Left cardiac atrium (tissue), 4 donors: ENCODE data around the gene REP15. TPM values are rescaled to one million over a fixed set of nuclear protein-coding genes. Genes with fewer than 3 reads are reported as not detected.
A peak's percentile ranks its signal among the peaks of the same experiment; 100 is the strongest.
"Not testable (repeated sequence)": the region's sequence is repeated elsewhere in the genome, so short reads cannot be mapped to it uniquely, and the experiment has no call there.

ENCODE experiments used
- ATAC-seq, 2 donors: fragments of 200-7000 bp; cut with Tn5 transposase; one replicate each; pipeline ENCODE4 v1.9.1; 2020; ENCODE audit warnings: mild to moderate bottlenecking in 2 of 2, moderate library complexity in 2 of 2
- DNase-seq: peaks from one replicate; pipeline ENCODE4 v3.0.0-alpha.2; 2020
- intact Hi-C, 2 donors: fragments of 100-400 bp; cut with DNase I; formaldehyde crosslinking; loops; one replicate each; pipeline versions ENCODE4 v1.14.1 to v1.15.1; 2022 to 2023
- long read RNA-seq: library from polyadenylated mRNA; unstranded; transcript quantifications from one replicate; pipeline ENCODE4 v2.0.0, GENCODE V29; 2021
- total RNA-seq, 2 donors: library from RNA; stranded (reverse); fragmentation: NEBNext Ultra II Directional; extraction: Animal tissue kit (Norgen Biotek cat#: 25700); gene quantifications; one replicate each; pipeline ENCODE4 v1.2.1, GENCODE V29; 2021
- donor health status: DM: no; HTN: yes; CAD: no.
- donor health status: DM: no; HTN: yes; CAD: no; lungs with severe emphysema.
- donor health status: DM: yes; HTN: yes; CAD: no.
- donor health status: Dilated cardiomyopathy.

REP15 gene, protein sequence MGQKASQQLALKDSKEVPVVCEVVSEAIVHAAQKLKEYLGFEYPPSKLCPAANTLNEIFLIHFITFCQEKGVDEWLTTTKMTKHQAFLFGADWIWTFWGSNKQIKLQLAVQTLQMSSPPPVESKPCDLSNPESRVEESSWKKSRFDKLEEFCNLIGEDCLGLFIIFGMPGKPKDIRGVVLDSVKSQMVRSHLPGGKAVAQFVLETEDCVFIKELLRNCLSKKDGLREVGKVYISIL
- total RNA-seq, result 1 to 10 TPM; 3.2 to 3.5 TPM
- long read RNA-seq, result 0 reads

DNA sequence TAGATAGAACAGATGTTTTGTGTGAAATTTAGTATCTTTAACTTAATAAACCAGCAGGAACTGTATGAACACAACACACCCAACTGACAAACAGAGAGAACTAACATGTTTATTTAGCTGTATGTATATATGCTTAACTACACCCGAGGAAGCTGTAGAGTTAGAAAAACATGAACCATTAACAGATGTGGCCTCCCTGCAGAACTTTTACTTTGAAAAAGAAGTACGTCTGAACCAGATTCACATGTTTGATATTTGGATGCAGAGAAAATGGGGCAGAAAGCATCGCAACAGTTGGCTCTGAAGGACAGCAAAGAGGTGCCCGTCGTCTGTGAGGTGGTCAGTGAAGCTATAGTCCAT lies at the start of gene REP15:
Gene REP15, plus strand, starts transcription at position 155 of the 360 bp plus-strand sequence. Its CDS starts 116 bp downstream, at position 271.
- ATAC-seq, result no peak
- intact Hi-C loops, result no loop called here
- DNase-seq, result no peak

DNA sequence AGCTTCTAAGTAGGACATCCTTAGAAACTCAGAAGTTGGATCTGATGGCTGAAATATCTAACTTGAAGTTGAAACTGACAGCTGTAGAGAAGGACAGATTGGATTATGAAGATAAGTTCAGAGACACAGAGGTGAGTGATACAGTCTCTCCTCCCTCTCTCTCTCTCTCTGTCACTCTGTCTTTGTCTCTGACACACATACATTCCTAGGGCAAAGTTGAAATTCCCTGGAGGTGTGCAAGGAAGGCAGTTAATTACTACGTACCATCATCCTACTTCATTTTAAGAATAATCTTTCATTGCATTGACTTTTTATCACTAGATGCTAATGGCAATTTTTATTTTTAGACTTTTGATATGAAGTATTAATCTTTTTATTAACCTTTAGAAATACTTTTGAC lies 46.2 kb upstream of the REP15 start:
- DNase-seq, result no peak
- no peak for ATAC-seq
- intact Hi-C loops, result loop anchor here in 1 of 2 donors (5.0 to 10.0 kb wide), 2 partner anchors 223 to 315 kb away; partner anchors contain the start of gene BMAL2

DNA sequence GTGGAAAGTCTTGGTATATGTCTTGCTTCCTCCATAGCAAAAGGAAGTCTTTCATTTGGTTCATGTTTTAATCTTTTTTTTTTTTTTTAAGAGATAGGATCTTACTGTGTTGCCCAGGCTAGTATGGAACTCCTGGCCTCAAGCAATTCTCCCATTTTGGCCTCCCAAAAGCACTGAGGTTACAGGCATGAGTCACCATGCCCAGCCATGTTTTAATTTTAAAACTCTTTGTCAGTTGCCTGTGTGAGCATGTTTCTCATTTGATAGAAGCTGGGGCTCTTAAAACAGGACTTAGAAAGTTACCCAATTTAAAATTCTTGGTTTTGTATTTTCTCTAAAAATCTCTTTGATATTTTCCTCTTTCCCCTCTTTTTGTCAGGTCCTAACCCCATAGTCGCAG lies 45.0 kb upstream of the REP15 start:
- peak in 1 of 2 donors; percentile 30 for ATAC-seq
- no peak for DNase-seq
- intact Hi-C loops, result loop anchor here in 1 of 2 donors (5.0 to 10.0 kb wide), 2 partner anchors 224 to 316 kb away; partner anchors contain the start of gene BMAL2

DNA sequence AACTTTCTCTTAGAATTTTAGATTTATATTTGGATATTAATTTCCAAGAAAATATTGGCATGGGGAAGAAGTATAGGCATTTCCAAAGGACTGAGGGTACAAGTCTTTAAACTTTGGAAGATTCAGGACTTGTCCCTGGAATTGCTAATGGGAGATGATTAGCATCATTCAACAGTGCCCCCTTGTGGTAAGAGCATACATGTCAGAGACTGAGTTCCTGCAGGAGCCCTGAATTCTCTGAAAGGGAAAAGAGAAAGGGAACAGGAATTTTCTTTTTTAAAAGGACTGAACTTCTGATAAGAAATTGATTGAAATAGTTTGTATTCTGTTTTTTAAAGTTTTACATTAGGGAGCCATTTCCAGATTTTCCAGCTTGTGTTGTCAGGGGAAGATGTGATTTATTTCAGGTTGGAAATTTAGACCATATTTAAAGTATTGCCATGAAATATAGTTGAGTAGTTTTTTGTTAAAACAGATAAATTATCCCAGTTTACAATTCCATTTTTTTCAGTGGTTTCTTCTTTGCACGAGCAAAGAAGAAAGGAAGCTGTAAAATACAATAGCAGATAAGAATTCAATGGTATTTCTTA lies 44.0 kb upstream of the REP15 start:
- peak; percentile 24 for DNase-seq
- ATAC-seq, result peak; percentile 67 to 77

DNA sequence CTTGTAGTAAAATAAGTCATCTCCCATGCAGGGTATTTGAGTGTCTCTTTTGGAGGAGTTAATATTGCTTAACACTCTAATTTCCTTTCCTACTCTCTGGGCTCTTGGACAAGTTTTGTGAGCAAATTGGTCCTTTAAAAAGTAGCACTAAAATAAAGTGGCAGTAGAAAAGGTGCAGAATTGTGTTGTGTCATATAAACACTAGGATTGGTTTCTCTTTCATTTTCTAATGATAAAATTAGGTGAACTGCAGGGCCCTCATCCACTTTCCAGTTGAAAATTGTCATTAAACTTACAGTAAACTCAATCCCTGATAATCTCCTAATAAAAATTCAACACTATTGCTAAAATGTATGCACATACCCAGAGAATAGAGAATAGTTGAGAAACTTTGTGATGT lies 42.6 kb upstream of the REP15 start:
- DNase-seq (no peak), ATAC-seq (no peak)
- intact Hi-C loops, result loop anchor here in 1 of 2 donors (5.0 to 10.0 kb wide), 2 partner anchors 226 to 319 kb away; partner anchors contain the start of gene BMAL2

More for the DNA sequence above, 44.0 kb upstream of the REP15 start:
- intact Hi-C loops, result loop anchor here in 1 of 2 donors (5.0 to 10.0 kb wide), 2 partner anchors 225 to 317 kb away; partner anchors contain the start of gene BMAL2

DNA sequence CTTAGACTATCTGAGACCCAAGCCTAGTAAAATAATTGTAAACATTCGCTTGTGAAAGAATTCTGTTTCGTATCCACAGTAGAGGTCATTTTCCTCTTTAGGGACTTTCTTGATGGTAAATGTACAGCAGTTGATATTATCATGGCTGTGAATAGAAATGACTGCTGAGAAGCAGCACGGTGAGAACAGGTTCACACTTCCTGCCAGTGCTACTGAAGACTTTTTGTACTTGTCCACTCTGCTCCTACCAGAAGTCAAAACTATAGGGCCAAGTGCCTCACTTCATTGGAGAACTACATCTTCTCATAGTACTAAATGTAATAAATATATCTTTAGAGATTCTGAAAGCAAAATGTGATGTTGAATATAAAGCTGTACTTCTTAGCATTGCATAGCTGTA lies 40.8 kb upstream of the REP15 start:
- not testable (repeated sequence) for ATAC-seq, DNase-seq
- intact Hi-C loops, result loop anchor here in 1 of 2 donors (10.0 kb wide), 1 partner anchor 321 kb away; the partner anchor contains the start of gene BMAL2

DNA sequence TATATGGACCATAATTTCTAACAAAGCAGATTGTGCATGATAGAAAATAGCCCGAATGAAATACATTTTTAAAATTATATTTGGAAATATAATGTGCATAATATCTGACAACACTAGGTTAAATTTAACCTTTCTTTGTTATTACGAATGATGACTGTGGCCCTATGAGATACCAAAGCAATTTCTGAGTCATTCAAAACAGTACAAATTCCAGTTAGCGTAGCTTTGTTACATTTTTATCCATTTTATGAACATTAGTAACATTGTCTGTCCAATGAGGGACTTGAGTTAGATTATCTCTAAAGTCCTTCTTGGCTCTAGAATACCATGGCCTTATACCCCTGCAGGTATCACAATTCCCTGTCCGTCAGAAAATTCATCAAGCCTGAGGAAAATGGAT lies 39.0 kb upstream of the REP15 start:
- intact Hi-C loops, result loop anchor here in 1 of 2 donors (10.0 kb wide), 1 partner anchor 322 kb away; the partner anchor contains the start of gene BMAL2
- ATAC-seq (no peak), DNase-seq (no peak)

DNA sequence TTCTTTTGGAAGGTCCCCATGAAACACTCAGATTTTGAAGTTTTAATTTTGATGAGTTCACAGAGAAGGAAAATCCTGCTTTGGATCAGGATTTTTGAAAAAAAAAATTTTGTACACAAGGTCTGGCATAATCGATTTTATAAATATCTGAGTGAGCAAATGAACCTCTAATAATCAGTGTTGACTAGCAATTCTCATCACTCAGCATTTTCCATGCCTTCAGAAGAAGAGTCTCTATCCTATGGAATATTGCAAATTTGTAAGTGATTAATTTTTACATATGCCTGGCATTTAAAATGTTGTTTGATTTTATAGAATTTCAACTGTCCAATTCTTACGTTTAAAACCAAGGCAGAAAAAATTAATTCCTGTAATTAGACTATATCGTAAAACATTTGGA lies 30.5 kb upstream of the REP15 start:
- DNase-seq (no peak), ATAC-seq (no peak)
- intact Hi-C loops, result no loop called here

DNA sequence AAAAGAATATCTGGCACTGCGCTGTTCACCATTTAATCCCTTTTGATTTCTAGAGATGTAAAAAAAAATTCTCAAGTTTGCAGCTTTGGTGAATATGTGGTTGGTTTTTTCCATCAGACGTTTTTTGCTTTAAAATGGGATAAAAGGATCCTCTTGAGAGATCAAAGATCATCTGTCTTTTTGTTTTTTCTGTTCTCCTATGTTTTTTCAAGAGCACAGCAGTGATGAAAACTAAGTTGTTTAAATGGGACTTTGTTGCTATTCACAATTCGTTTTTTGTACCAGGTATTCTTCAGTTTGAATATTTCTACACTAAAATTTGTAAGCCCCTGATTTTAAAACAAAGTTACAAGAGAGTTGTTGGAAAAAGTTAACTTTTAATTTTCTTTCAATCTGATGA lies 29.7 kb upstream of the REP15 start:
- DNase-seq (no peak), ATAC-seq (no peak)
- intact Hi-C loops, result no loop called here

DNA sequence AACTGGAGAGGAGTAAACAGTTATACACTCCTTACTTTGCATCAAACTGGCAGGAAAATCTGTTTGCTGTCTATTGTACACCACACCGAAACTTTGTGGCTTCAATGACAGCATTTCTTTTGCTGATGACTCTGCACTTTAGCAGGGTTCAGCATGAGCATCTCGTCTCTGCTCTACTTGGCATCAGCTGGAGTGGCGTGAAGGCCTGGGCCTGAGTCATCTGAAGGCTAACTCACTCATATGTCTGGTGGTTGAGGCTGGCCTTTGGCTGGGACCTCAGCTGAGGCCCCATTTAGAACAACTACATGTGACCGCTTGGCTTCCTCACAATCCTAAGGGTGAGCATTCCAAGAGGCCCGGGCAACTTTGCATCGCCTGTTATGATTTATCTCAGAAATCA lies 28.7 kb upstream of the REP15 start:
- DNase-seq, result no peak
- intact Hi-C loops, result no loop called here
- ATAC-seq, result peak; percentile 30 to 78

DNA sequence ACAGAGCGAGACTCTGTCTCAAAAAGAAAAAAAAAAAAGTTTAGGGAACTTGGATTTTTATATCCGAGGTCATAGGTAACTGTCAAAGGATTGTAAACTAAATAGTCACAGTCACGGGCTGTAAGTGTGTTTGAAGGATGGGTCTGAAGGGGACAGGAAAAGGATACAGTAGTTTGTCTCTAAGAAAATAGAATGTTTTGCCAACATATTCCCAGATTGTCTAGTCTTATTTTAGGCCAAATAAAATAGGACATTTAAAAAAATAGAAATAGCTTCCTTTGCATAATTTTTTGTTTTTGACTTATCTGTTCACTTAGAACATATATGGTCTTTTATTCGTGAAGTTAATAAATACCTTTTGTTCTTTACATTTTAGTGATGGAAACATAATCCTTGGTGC lies 24.2 kb upstream of the REP15 start:
- no peak for ATAC-seq
- intact Hi-C loops, result no loop called here
- DNase-seq, result no peak

DNA sequence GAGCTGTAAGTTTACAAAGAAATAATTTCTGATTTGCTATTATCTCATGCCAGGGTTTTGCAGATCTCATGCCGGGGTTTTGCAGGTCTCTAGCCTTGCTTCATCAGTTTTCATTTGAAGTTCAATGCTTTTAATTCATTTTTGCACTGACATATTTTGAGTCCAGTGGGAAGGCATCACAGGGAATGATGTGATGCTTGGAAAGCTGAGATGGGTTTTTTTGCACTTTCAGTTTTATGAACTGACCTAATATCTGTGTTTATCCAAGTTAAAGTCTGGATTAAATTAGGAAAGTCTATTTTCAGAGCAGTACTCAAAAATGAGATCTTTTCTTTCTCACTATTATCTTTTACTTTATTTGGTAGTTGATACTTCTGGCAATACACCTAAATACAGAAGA lies 23.6 kb upstream of the REP15 start:
- intact Hi-C loops, result no loop called here

DNA sequence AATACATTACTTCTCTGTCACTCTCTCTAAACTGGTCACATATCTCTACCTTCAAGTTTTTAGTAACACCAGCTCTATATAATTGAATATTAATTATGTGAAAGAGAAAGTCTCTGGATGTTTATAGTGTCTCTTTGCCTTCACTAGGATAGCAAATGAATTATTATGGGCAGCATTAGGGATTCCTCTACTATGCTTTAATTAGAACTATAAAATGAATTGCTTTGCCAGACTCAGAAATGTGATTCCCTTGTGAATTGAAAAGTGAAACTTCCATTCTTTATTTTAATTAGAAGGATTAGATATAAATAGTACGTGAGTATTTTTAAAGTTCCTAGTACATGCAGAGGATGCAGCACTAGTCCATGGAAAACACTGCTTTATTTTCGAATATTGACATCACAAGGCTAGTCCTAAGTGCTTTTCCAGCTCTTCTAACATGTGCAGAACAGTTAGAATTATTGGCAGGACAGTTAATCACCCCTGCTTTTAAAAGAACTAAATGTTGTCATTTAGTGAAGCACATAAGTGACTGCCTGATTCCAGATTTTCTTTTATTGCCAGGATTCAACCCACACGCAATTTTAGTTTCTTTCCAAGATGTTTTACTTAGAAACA lies 23.0 kb upstream of the REP15 start:
- peak; percentile 71 to 74 for ATAC-seq
- DNase-seq, result no peak
- intact Hi-C loops, result no loop called here

More for the DNA sequence above, 23.6 kb upstream of the REP15 start:
- peak in 1 of 2 donors; percentile 49 for ATAC-seq
- no peak for DNase-seq

DNA sequence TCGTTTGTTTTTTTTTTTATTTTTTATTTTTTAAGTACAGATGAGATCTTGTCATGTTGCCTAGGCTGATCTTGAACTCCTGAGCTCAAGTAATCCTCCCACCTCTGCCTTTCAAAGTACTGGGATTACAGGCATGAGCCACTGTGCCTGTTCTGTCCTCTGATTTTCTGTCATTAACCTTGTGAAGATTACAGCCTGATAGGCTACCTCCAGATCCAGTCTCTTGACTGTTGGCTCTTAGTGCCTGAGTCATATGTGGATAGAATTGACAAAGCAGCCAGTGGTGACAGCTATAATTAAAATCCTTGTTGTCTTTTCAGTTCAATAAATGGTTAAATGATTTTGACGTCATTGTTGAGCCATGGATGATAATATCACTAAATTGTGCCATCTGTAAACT lies 21.3 kb upstream of the REP15 start:
- no peak for DNase-seq
- intact Hi-C loops, result no loop called here
- no peak for ATAC-seq

DNA sequence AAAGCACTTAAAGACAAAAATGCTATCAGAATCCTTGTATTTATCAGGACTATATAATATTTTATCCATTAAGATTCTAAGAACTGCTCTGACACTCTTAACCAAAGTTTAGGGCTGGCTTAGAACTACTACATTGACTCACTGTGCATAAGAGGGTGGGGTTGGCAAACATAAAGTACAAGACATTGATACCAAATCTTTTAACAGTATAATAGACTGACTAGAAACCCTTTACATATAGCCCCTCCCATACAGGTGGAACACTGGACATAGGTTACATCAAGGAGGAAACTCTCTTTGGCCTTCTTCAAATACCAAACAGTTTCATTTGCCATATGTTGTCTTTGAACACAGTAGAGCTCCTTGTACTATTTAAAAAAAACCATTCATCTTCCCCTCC lies 15.6 kb upstream of the REP15 start:
- DNase-seq, result no peak
- no peak for ATAC-seq
- intact Hi-C loops, result no loop called here

DNA sequence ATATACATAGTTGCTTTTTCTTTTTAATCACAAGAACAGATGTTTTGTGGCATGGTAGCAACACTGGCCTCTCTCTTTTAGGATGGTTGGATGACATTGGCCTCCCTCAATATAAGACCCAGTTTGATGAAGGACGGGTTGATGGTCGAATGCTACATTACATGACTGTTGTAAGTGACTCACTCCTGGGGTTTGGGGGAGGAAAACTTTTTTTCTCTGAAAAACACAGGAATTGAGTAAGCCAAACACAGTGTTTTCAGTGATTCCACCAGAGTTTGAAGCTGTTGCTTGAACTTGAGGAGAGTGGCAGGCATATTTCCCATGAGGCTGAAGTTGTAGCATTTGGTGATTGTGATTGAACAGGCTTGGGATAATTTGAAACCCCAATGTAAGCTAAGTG lies 13.7 kb upstream of the REP15 start:
- DNase-seq (no peak), ATAC-seq (no peak)
- intact Hi-C loops, result no loop called here

DNA sequence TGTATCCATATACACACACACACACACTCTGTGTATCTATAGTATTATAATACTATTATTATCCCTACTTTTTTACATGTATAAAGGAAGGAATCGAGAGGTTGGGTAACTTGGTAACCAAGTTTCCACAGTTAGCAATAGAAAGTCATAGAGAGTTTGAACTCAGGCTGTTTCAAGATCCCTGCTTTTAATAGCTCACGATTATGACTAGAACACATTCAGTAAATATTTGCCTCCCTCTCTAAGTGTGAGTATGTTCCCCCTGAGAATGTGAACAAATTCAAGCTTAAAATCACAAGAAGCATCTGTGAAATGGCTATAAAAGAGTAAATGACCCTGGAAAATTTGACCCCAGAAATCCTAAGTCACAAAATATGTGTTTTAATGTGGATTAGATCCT lies 11.0 kb upstream of the REP15 start:
- intact Hi-C loops, result no loop called here
- no peak for ATAC-seq
- no peak for DNase-seq

DNA sequence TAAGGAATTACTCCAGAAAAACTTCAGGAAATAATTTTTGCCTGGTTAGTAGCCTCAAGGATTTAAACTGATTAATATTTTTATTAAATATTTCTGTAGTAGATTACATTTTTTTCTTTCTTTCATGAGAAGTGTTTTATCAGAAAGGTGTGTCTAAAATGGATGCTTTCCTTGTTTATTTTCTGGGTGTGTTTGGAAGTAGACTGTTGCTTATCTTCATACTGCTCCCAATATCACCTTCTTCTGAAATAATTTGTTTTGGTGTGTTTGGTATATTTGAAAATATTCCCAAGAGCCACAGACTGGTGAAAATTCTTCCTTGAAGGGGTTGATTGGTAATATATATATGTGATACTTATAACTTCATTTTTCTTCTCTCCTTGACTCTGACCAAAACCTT lies 10.1 kb upstream of the REP15 start:
- no peak for ATAC-seq
- no peak for DNase-seq
- intact Hi-C loops, result no loop called here

DNA sequence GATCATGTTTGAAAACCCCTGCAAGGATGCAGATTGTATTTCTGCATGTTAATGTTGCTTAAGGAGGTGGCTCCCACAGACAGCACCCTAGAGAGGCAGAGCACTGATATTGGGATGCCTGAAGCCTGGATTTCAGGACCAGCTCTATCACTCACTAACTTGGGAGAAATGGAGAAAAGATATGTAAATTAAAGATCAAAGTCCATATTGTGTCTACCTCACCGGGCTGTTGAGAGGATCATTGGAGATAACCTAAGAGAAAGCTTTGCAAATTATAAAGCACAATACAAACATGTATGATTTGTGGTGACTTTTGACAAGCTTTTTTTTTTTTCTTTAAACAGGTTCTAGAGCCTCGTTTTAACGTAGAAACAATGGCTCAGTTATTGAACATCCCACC lies 7.6 kb upstream of the REP15 start:
- DNase-seq (no peak), ATAC-seq (no peak)
- intact Hi-C loops, result no loop called here

DNA sequence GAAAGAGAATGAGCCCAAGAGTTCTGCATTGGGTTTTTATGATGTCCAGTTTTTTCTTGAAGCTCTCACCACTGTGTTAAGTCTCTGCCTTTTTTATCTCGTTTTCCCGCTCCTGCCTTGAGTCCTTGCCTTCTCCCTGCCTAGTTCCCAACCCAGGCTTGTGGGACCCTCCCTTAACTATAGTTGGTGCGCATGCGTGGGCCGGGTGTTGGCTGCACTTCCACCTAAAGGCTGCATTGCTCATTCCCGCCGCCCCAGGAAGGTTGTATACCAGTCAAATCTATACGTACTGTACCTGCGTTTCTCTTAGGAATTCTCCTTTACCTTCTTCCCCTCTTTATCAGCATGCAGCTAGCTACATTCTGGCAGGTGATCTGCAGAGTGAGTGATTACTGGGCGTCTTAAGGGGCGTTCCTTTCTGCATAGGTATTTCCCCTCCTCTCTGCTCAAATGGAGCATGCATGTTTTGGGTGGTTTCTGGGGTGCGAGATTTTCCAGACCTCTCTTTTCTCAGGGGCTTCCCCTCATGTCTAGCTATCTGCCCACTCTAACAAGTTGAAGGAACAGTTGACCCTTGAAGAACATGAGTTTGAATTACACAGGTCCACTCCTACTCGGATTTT lies 6.6 kb upstream of the REP15 start:
- intact Hi-C loops, result no loop called here
- ATAC-seq, result no peak

More for the DNA sequence above, 6.6 kb upstream of the REP15 start:
- DNase-seq, result no peak
